SJCRH30 (cell line): ENCODE data around the gene GPRC5B. TPM values are rescaled to one million over a fixed set of nuclear protein-coding genes. Genes with fewer than 3 reads are reported as not detected.

Experiments used
- DNase-seq, 2 experiments: peaks; one replicate each; pipeline ENCODE4 v3.0.0-alpha.2; 2015 to 2020
- H3K27ac ChIP-seq: fragments of 250-450 bp; sonication (Bioruptor Pico); 2 replicates; pipeline ENCODE4 v1.5.1; 2020; ENCODE audit warnings: mild to moderate bottlenecking, moderate library complexity
- H3K27me3 ChIP-seq: fragments of 250-450 bp; sonication (Bioruptor Pico); 2 replicates; pipeline ENCODE4 v1.5.1; 2020; ENCODE audit warnings: mild to moderate bottlenecking, moderate library complexity
- H3K36me3 ChIP-seq: fragments of 250-450 bp; sonication (Bioruptor Pico); 2 replicates; pipeline ENCODE4 v1.5.1; 2020; ENCODE audit warnings: mild to moderate bottlenecking, moderate library complexity
- H3K4me1 ChIP-seq: fragments of 250-450 bp; sonication (Bioruptor Pico); 2 replicates; pipeline ENCODE4 v1.5.1; 2020; ENCODE audit warnings: mild to moderate bottlenecking, moderate library complexity
- H3K4me3 ChIP-seq: fragments of 250-450 bp; sonication (Bioruptor Pico); 2 replicates; pipeline ENCODE4 v1.5.1; 2020; ENCODE audit warnings: mild to moderate bottlenecking, moderate library complexity
- H3K9me3 ChIP-seq: fragments of 250-450 bp; sonication (Bioruptor Pico); replicated peaks from 2 replicates; pipeline ENCODE4 v1.5.1; 2020; ENCODE audit warnings: mild to moderate bottlenecking, moderate library complexity
- total RNA-seq: library from RNA; depleted of rRNA; stranded (reverse); fragments of >200 nt; shearing (Covaris generic); gene quantifications from 2 replicates; pipeline ENCODE4 v1.2.3, GENCODE V29; 2014

The GPRC5B gene
- total RNA-seq, 1 experiment from 2014 or later = 7.8 TPM

GRCh38 chr16:19871721-19872120 lies 12.9 kb downstream of the GPRC5B start:
- Histone ChIP-seq H3K4me1 (peaks cover 12% of the 10 kb centered on the region), H3K4me3 (no peak overlapping the region), H3K27ac (no peak overlapping the region), H3K9me3 (no peaks in the 10 kb centered on the region), H3K27me3 (no peaks in the 10 kb centered on the region), H3K36me3 (no peaks in the 10 kb centered on the region)
- DNase-seq = no peak

- Histone ChIP-seq H3K4me3 (no peak overlapping the region), H3K36me3 (no peaks in the 10 kb centered on the region), H3K4me1 (no peaks in the 10 kb centered on the region), H3K27ac (no peak overlapping the region), H3K9me3 (no peaks in the 10 kb centered on the region), H3K27me3 (no peaks in the 10 kb centered on the region)
- DNase-seq = no peak
Measured at GRCh38 chr16:19868421-19868820, 16.2 kb downstream of the GPRC5B start.

GRCh38 chr16:19864566-19864965 lies 20.1 kb downstream of the GPRC5B start:
- Histone ChIP-seq H3K4me1 (no peaks in the 10 kb centered on the region), H3K4me3 (no peak overlapping the region), H3K27ac (no peak overlapping the region), H3K27me3 (no peaks in the 10 kb centered on the region), H3K36me3 (no peaks in the 10 kb centered on the region), H3K9me3 (no peaks in the 10 kb centered on the region)
- DNase-seq = no peak

GRCh38 chr16:19863990-19864389 lies 20.7 kb downstream of the GPRC5B start:
- Histone ChIP-seq H3K9me3 (no peaks in the 10 kb centered on the region), H3K27ac (no peak overlapping the region), H3K4me3 (no peak overlapping the region), H3K4me1 (no peaks in the 10 kb centered on the region), H3K36me3 (no peaks in the 10 kb centered on the region), H3K27me3 (no peaks in the 10 kb centered on the region)
- DNase-seq = no peak

GRCh38 chr16:19861811-19862327 lies 22.8 kb downstream of the GPRC5B start:
- no peak overlapping the region for H3K27ac ChIP-seq
- H3K36me3 ChIP-seq = no peaks in the 10 kb centered on the region
- DNase-seq = no peak
- H3K27me3 ChIP-seq = no peaks in the 10 kb centered on the region
- no peak overlapping the region for H3K4me3 ChIP-seq
- no peaks in the 10 kb centered on the region for H3K4me1 ChIP-seq
- H3K9me3 ChIP-seq = no peaks in the 10 kb centered on the region

- Histone ChIP-seq H3K9me3 (no peaks in the 10 kb centered on the region), H3K27ac (no peak overlapping the region), H3K36me3 (no peaks in the 10 kb centered on the region)
Measured at GRCh38 chr16:19861133-19861532, 23.5 kb downstream of the GPRC5B start.

GRCh38 chr16:19860166-19861041 lies 24.2 kb downstream of the GPRC5B start:
- Histone ChIP-seq H3K36me3 (no peaks in the 10 kb centered on the region), H3K4me1 (no peaks in the 10 kb centered on the region), H3K27me3 (no peaks in the 10 kb centered on the region), H3K9me3 (no peaks in the 10 kb centered on the region), H3K4me3 (peak overlapping the region; percentile 25), H3K27ac (no peak overlapping the region)
- DNase-seq = no peak

More at GRCh38 chr16:19861133-19861532, 23.5 kb downstream of the GPRC5B start:
- Histone ChIP-seq H3K27me3 (no peaks in the 10 kb centered on the region), H3K4me1 (no peaks in the 10 kb centered on the region), H3K4me3 (no peak overlapping the region)
- no peak for DNase-seq

GRCh38 chr16:19859603-19860002 lies 25.0 kb downstream of the GPRC5B start:
- no peak for DNase-seq
- Histone ChIP-seq H3K4me1 (no peaks in the 10 kb centered on the region), H3K27me3 (no peaks in the 10 kb centered on the region), H3K36me3 (no peaks in the 10 kb centered on the region), H3K27ac (no peak overlapping the region), H3K4me3 (no peak overlapping the region), H3K9me3 (no peaks in the 10 kb centered on the region)

GRCh38 chr16:19859166-19859565 lies 25.5 kb downstream of the GPRC5B start:
- no peak for DNase-seq
- no peak overlapping the region for H3K4me3 ChIP-seq
- no peak overlapping the region for H3K27ac ChIP-seq

GRCh38 chr16:19858340-19859018 lies 26.2 kb downstream of the GPRC5B start:
- no peaks in the 10 kb centered on the region for H3K27me3 ChIP-seq
- no peaks in the 10 kb centered on the region for H3K9me3 ChIP-seq
- DNase-seq = no peak
- no peak overlapping the region for H3K27ac ChIP-seq
- H3K4me3 ChIP-seq = no peak overlapping the region
- H3K36me3 ChIP-seq = no peaks in the 10 kb centered on the region
- no peaks in the 10 kb centered on the region for H3K4me1 ChIP-seq

More at GRCh38 chr16:19859166-19859565, 25.5 kb downstream of the GPRC5B start:
- H3K4me1 ChIP-seq = no peaks in the 10 kb centered on the region
- no peaks in the 10 kb centered on the region for H3K9me3 ChIP-seq
- no peaks in the 10 kb centered on the region for H3K27me3 ChIP-seq
- no peaks in the 10 kb centered on the region for H3K36me3 ChIP-seq

- Histone ChIP-seq H3K36me3 (no peaks in the 10 kb centered on the region), H3K27ac (no peak overlapping the region), H3K27me3 (no peaks in the 10 kb centered on the region), H3K4me1 (no peaks in the 10 kb centered on the region), H3K9me3 (no peaks in the 10 kb centered on the region), H3K4me3 (no peak overlapping the region)
- no peak for DNase-seq
Measured at GRCh38 chr16:19857593-19858339, 26.9 kb downstream of the GPRC5B start.

- H3K27me3 ChIP-seq = no peaks in the 10 kb centered on the region
- no peaks in the 10 kb centered on the region for H3K36me3 ChIP-seq
- DNase-seq = no peak
- H3K9me3 ChIP-seq = no peaks in the 10 kb centered on the region
- no peak overlapping the region for H3K27ac ChIP-seq
- no peak overlapping the region for H3K4me3 ChIP-seq
- no peaks in the 10 kb centered on the region for H3K4me1 ChIP-seq
Measured at GRCh38 chr16:19856120-19856519, 28.5 kb downstream of the GPRC5B start.

- H3K9me3 ChIP-seq = no peaks in the 10 kb centered on the region
- H3K36me3 ChIP-seq = no peaks in the 10 kb centered on the region
- no peaks in the 10 kb centered on the region for H3K27me3 ChIP-seq
- no peak for DNase-seq
- no peak overlapping the region for H3K4me3 ChIP-seq
- H3K4me1 ChIP-seq = no peaks in the 10 kb centered on the region
- no peak overlapping the region for H3K27ac ChIP-seq
Measured at GRCh38 chr16:19854543-19854876, 30.1 kb downstream of the GPRC5B start.

- Histone ChIP-seq H3K27me3 (no peaks in the 10 kb centered on the region), H3K9me3 (no peaks in the 10 kb centered on the region), H3K4me3 (no peak overlapping the region), H3K27ac (no peak overlapping the region), H3K4me1 (no peaks in the 10 kb centered on the region), H3K36me3 (no peaks in the 10 kb centered on the region)
- no peak for DNase-seq
Measured at GRCh38 chr16:19853742-19854542, 30.7 kb downstream of the GPRC5B start.
